SK-N-SH (cell line): ENCODE measurements around the gene RBM7. TPM values are rescaled to one million over a fixed set of nuclear protein-coding genes. Genes with fewer than 3 reads are reported as not detected.

Source experiments
- CTCF ChIA-PET: fragments of 300-600, 350-600 bp; formaldehyde crosslinking; extraction: SDS; loops from one replicate; lab custom pipeline; 2021; lab: Yijun Ruan, JAX
- POLR2A ChIA-PET: fragments of 350-600 bp; sonication (Branson Sonifier 250); formaldehyde crosslinking; extraction: SDS; loops from one replicate; lab custom pipeline; 2020; ENCODE audit warnings: antibody characterized with exemption, inconsistent platforms; lab: Yijun Ruan, JAX
- DNase-seq: peaks from one replicate; pipeline ENCODE4 v3.0.0; 2012
- H2AFZ ChIP-seq: fragments of 200-600 bp; sonication (generic); 2 replicates; pipeline ENCODE4 v1.8.1; 2016; ENCODE audit warnings: antibody characterized with exemption, mild to moderate bottlenecking, low read depth
- H3F3A ChIP-seq: fragments of 200-600 bp; sonication (generic); replicated peaks from 2 replicates; pipeline ENCODE3; 2016; ENCODE audit warnings: antibody characterized with exemption, mild to moderate bottlenecking; ENCODE audit not compliant: insufficient read depth
- H3K27ac ChIP-seq, 2 experiments: fragments of 200-500 bp in 1 of 2; fragments of 200-600 bp in 1 of 2; sonication (Bioruptor generic) in 1 of 2; sonication (generic), shearing (Covaris generic) in 1 of 2; 2 replicates each; pipeline versions ENCODE4 v1.5.1 to v1.6.1; 2014 to 2016; ENCODE audit warnings: low read depth in 2 of 2, inconsistent platforms in 1 of 2, low read length in 1 of 2, mild to moderate bottlenecking in 1 of 2, mixed read lengths in 1 of 2
- H3K27me3 ChIP-seq: fragments of 200-600 bp; sonication (generic), shearing (Covaris generic); 2 replicates; pipeline ENCODE4 v1.6.1; 2016; ENCODE audit warnings: mixed run types; ENCODE audit not compliant: insufficient read depth
- H3K36me3 ChIP-seq, 2 experiments: fragments of 200-500 bp in 1 of 2; fragments of 200-600 bp in 1 of 2; sonication (Bioruptor generic) in 1 of 2; sonication (generic) in 1 of 2; replicated peaks in 1 of 2; 2 replicates each; pipeline versions ENCODE3 to v1.5.1; 2014 to 2016; ENCODE audit warnings: low read length in 1 of 2, mild to moderate bottlenecking in 1 of 2; ENCODE audit not compliant: insufficient read depth in 2 of 2, control insufficient read depth in 1 of 2
- H3K4me1 ChIP-seq, 2 experiments: fragments of 200-500 bp in 1 of 2; fragments of 200-600 bp in 1 of 2; sonication (Bioruptor generic) in 1 of 2; sonication (generic), shearing (Covaris generic) in 1 of 2; 2 replicates each; pipeline versions ENCODE4 v1.5.1 to v1.6.1; 2014 to 2016; ENCODE audit warnings: low read depth in 1 of 2, low read length in 1 of 2, mixed run types in 1 of 2; ENCODE audit not compliant: insufficient read depth in 2 of 2, control insufficient read depth in 1 of 2
- H3K4me2 ChIP-seq: fragments of 200-600 bp; sonication (generic), shearing (Covaris generic); 2 replicates; pipeline ENCODE4 v1.6.1; 2017; ENCODE audit warnings: mixed run types
- H3K4me3 ChIP-seq, 2 experiments: fragments of 200-500 bp in 1 of 2; fragments of 200-600 bp in 1 of 2; sonication (Bioruptor generic) in 1 of 2; sonication (generic), shearing (Covaris generic) in 1 of 2; 2 replicates each; pipeline versions ENCODE4 v1.5.1 to v1.8.1; 2014 to 2016; ENCODE audit warnings: low read depth in 2 of 2, inconsistent platforms in 1 of 2, low read length in 1 of 2, mild to moderate bottlenecking in 1 of 2, mixed read lengths in 1 of 2, moderate library complexity in 1 of 2
- H3K79me2 ChIP-seq: fragments of 200-600 bp; sonication (generic); 2 replicates; pipeline ENCODE4 v1.8.1; 2017; ENCODE audit warnings: mild to moderate bottlenecking; ENCODE audit not compliant: insufficient read depth
- H3K9ac ChIP-seq: fragments of 200-600 bp; sonication (generic); 2 replicates; pipeline ENCODE4 v1.6.1; 2017; ENCODE audit warnings: mixed run types
- H3K9me2 ChIP-seq: fragments of 200-600 bp; sonication (generic); 2 replicates; pipeline ENCODE4 v1.6.1; 2017; ENCODE audit warnings: mixed run types
- H3K9me3 ChIP-seq: fragments of 200-600 bp; sonication (generic); 2 replicates; pipeline ENCODE4 v1.6.1; 2017; ENCODE audit warnings: mixed run types, mild to moderate bottlenecking, moderate library complexity
- H4K20me1 ChIP-seq: fragments of 200-600 bp; sonication (generic); 2 replicates; pipeline ENCODE4 v1.6.1; 2017; ENCODE audit warnings: mild to moderate bottlenecking, mixed run types; ENCODE audit not compliant: insufficient read depth
- CHD2 ChIP-seq: fragments of 150-350 bp; IDR thresholded peaks from 2 replicates; pipeline ENCODE4 v1.6.1; 2018; ENCODE audit warnings: low read length; ENCODE audit not compliant: partially characterized antibody
- EP300 ChIP-seq, 2 experiments: IDR thresholded peaks; 2 replicates each; pipeline versions ENCODE4 v1.4.0 to v1.6.1; 2012; ENCODE audit warnings: borderline replicate concordance in 1 of 2, low read depth in 1 of 2, low read length in 1 of 2
- EZH2phosphoT487 ChIP-seq: fragments of 200-600 bp; sonication (generic); IDR thresholded peaks from 2 replicates; pipeline ENCODE4 v1.6.1; 2017; ENCODE audit warnings: low read depth, mixed run types, mild to moderate bottlenecking, antibody characterized with exemption, moderate library complexity, borderline replicate concordance
- FOSL2 ChIP-seq: IDR thresholded peaks from 2 replicates; pipeline ENCODE4 v1.4.0; 2012; ENCODE audit warnings: low read depth, mild to moderate bottlenecking, moderate library complexity, borderline replicate concordance
- FOXJ3 ChIP-seq: sonication (generic); formaldehyde crosslinking; IDR thresholded peaks from 2 replicates; pipeline ENCODE4 v1.5.1; 2020; ENCODE audit warnings: mild to moderate bottlenecking, missing genetic modification reagents
- FOXM1 ChIP-seq: IDR thresholded peaks from 2 replicates; pipeline ENCODE4 v1.4.0; 2012; ENCODE audit warnings: low read depth, mild to moderate bottlenecking
- GATA2 ChIP-seq: sonication (generic); formaldehyde crosslinking; IDR thresholded peaks from 2 replicates; pipeline ENCODE4 v1.5.0; 2020; ENCODE audit warnings: mild to moderate bottlenecking, missing genetic modification reagents
- JUND ChIP-seq: IDR thresholded peaks from 2 replicates; pipeline ENCODE4 v1.4.0; 2012
- MXI1 ChIP-seq: IDR thresholded peaks from 2 replicates; pipeline ENCODE4 v1.6.1; 2012; ENCODE audit warnings: mild to moderate bottlenecking, low read depth, low read length, improper control_type of control experiment
- NFIC ChIP-seq: IDR thresholded peaks from 2 replicates; pipeline ENCODE4 v1.4.0; 2012; ENCODE audit warnings: borderline replicate concordance
- POLR2AphosphoS5 ChIP-seq: IDR thresholded peaks from 2 replicates; pipeline ENCODE4 v1.6.1; 2012; ENCODE audit warnings: low read depth, low read length
- RFX5 ChIP-seq: IDR thresholded peaks from 2 replicates; pipeline ENCODE4 v1.6.1; 2012; ENCODE audit warnings: mild to moderate bottlenecking, improper control_type of control experiment, low read length
- RXRA ChIP-seq: IDR thresholded peaks from 2 replicates; pipeline ENCODE4 v1.4.0; 2012; ENCODE audit warnings: low read depth, mild to moderate bottlenecking, borderline replicate concordance
- SMC3 ChIP-seq: IDR thresholded peaks from 2 replicates; pipeline ENCODE4 v1.6.1; 2012; ENCODE audit warnings: low read depth, low read length, improper control_type of control experiment
- TCF12 ChIP-seq: IDR thresholded peaks from 2 replicates; pipeline ENCODE4 v1.4.0; 2012
- WGBS: methylation state at CpG from one replicate; pipeline ENCODE4 v1.1.6; 2017; ENCODE audit warnings: low lambda C conversion rate; 5-methylcytosine and 5-hydroxymethylcytosine counted together
- polyA plus RNA-seq, 3 experiments: library from polyadenylated mRNA; depleted of rRNA; stranded (reverse); fragments of >200 nt; gene quantifications; 2 replicates each; pipeline ENCODE4 v1.2.3, GENCODE V29; 2012
- TF ChIP-seq, protein P1 (sequence below): IDR thresholded peaks from 2 replicates; pipeline ENCODE4 v1.4.0; 2012; ENCODE audit warnings: low read depth, borderline replicate concordance
- TF ChIP-seq, protein P2 (sequence below): fragments of 200-600 bp; sonication (generic); IDR thresholded peaks from 2 replicates; pipeline ENCODE4 v1.6.1; 2017; ENCODE audit warnings: antibody characterized with exemption, mild to moderate bottlenecking, moderate library complexity
- TF ChIP-seq, protein P3 (sequence below): fragments of 150-350 bp; IDR thresholded peaks from 2 replicates; pipeline ENCODE4 v1.6.1; 2016; ENCODE audit warnings: mild to moderate bottlenecking, low read depth, low read length
- TF ChIP-seq, protein P4 (sequence below): IDR thresholded peaks from 2 replicates; pipeline ENCODE4; 2012
- TF ChIP-seq, protein P5 (sequence below): fragments of 150-350 bp; IDR thresholded peaks from 2 replicates; pipeline ENCODE4 v1.6.1; 2017; ENCODE audit warnings: antibody characterized with exemption, low read length, low read depth, borderline replicate concordance

The RBM7 gene
- polyA plus RNA-seq, 1 of the 3 experiments (the other 2 are of a cell fraction), result 19.5 TPM

DNA sequence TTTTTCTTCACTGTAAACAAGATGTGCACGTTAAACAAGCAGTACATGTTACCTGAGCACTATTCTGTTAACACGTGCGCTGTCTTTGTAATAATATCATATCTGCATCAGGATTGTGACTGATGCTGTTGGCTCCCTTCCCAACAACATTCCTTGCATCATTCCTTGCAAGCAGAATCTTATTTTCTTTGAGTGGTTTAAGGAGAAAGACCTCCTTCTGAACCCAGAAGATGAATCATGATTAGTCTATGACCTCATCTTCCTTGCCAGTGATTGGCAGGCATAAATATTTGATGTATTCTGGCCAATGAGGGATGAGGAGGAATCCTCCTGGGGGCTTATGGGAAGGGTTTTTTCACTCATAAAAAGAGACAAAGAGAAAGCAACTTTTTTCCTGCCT lies 46.4 kb upstream of the RBM7 start (continued):
- TF ChIP-seq, protein P1, sequence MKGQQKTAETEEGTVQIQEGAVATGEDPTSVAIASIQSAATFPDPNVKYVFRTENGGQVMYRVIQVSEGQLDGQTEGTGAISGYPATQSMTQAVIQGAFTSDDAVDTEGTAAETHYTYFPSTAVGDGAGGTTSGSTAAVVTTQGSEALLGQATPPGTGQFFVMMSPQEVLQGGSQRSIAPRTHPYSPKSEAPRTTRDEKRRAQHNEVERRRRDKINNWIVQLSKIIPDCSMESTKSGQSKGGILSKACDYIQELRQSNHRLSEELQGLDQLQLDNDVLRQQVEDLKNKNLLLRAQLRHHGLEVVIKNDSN, result no peak
- TF ChIP-seq RXRA (peak; percentile 95), EZH2phosphoT487 (no peak), JUND (peak; percentile 80), EP300 (IDR thresholded peaks at IDR 0.05; ENCODE audit: borderline replicate concordance in 1 of 2, low read depth in 1 of 2, low read length in 1 of 2) (peak in 1 of 2 experiments; percentile 36; a peak in 1 of 4 replicates), SMC3 (no peak)
- TF ChIP-seq, all 33 proteins: peak for 8

DNA sequence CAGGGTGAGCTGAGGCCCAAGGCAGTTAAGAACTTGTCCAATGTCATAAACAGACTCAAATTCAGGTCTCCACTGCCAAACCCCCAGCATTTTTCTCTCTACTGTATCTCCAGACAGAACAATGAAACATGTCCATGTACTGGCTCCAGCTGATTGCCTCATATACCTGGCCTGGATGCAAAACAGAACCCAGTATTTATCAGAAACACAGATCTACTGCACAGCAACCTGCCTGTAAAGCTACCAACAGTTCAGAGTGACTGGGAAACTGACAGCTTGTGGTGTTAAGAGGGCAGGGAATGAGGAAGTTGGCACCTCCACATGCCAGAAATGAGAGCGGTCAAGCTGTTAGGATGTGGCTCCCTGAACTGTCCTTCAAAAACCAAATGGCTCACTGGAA lies 41.8 kb upstream of the RBM7 start:
- H3K36me3 ChIP-seq, result no peaks in the 10 kb centered on the region
- H3K4me3 ChIP-seq, result no peak overlapping the region
- H3K9me2 ChIP-seq, result no peaks in the 10 kb centered on the region
- peaks cover 0 to 3% of the 10 kb centered on the region in 2 experiments; a peak in 2 of 4 replicates for H3K4me1 ChIP-seq
- no peak overlapping the region for H3K4me2 ChIP-seq
- ChIA-PET CTCF (interaction anchor here (0.7 to 1.9 kb wide), 4 partner anchors 11 to 1818 kb away, joined by 3 to 10 read pairs (median 5); no protein-coding TSS in a partner anchor), POLR2A (no interaction called here)
- peaks cover 18% of the 10 kb centered on the region for H3F3A ChIP-seq
- no peak overlapping the region; the same call in 1 of the 2 replicates for H3K9ac ChIP-seq
- TF ChIP-seq GATA2 (CRISPR knock-in tag) (peak; percentile 65), RXRA (no peak)
- H3K79me2 ChIP-seq, result no peaks in the 10 kb centered on the region
- no peaks in the 10 kb centered on the region for H4K20me1 ChIP-seq
- DNase-seq, result no peak
- peak overlapping the region in 1 of 2 experiments; percentile 48; a peak in 1 of 4 replicates for H3K27ac ChIP-seq
- no peaks in the 10 kb centered on the region for H3K27me3 ChIP-seq
- WGBS, result 90% methylated on average over 1 of the region's 1 CpG
- H2AFZ ChIP-seq, result 0 out of 2 replicates have a peak overlapping the region, but pooled peaks have one; percentile 24
- H3K9me3 ChIP-seq, result no peaks in the 10 kb centered on the region

DNA sequence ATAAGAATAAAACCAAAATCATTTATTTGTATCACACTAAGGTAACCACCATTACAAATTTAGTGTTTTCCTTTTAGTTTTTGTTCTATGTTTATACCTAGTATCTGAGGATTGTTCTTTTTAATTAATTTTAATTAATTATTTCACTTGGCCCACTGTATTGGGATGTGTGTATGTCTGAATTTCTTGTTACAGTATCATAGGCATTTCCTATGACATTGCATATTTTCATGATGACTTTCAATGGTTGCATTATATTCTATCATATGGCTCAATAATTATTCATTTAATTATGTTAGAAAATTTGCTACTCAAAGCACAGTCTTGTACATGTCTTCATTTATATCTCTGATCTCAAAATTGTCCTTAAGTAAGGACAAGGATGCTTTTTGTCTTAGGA lies 41.1 kb upstream of the RBM7 start:
- Histone ChIP-seq H3K79me2 (no peaks in the 10 kb centered on the region), H3K27ac (peak overlapping the region in 1 of 2 experiments; percentile 48; a peak in 2 of 4 replicates), H3K9me2 (no peaks in the 10 kb centered on the region), H3K9me3 (no peaks in the 10 kb centered on the region), H2AFZ (peak overlapping the region; percentile 58; the same call in 1 of the 2 replicates), H3F3A (peaks cover 12% of the 10 kb centered on the region), H3K4me3 (no peak overlapping the region), H3K4me2 (no peak overlapping the region), H3K27me3 (no peaks in the 10 kb centered on the region), H3K9ac (peak overlapping the region; percentile 2; the same call in 1 of the 2 replicates), H4K20me1 (no peaks in the 10 kb centered on the region), H3K4me1 (peaks cover 0 to 3% of the 10 kb centered on the region in 2 experiments; a peak in 2 of 4 replicates), H3K36me3 (no peaks in the 10 kb centered on the region)
- no peak for TF ChIP-seq EP300 (IDR thresholded peaks at IDR 0.05; ENCODE audit: borderline replicate concordance in 1 of 2, low read depth in 1 of 2, low read length in 1 of 2)
- TF ChIP-seq, protein P2, sequence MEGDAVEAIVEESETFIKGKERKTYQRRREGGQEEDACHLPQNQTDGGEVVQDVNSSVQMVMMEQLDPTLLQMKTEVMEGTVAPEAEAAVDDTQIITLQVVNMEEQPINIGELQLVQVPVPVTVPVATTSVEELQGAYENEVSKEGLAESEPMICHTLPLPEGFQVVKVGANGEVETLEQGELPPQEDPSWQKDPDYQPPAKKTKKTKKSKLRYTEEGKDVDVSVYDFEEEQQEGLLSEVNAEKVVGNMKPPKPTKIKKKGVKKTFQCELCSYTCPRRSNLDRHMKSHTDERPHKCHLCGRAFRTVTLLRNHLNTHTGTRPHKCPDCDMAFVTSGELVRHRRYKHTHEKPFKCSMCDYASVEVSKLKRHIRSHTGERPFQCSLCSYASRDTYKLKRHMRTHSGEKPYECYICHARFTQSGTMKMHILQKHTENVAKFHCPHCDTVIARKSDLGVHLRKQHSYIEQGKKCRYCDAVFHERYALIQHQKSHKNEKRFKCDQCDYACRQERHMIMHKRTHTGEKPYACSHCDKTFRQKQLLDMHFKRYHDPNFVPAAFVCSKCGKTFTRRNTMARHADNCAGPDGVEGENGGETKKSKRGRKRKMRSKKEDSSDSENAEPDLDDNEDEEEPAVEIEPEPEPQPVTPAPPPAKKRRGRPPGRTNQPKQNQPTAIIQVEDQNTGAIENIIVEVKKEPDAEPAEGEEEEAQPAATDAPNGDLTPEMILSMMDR, result no peak
- TF ChIP-seq GATA2 (CRISPR knock-in tag), result no peak
- no peak for TF ChIP-seq CHD2
- TF ChIP-seq FOSL2, result no peak
- TF ChIP-seq, protein P3, sequence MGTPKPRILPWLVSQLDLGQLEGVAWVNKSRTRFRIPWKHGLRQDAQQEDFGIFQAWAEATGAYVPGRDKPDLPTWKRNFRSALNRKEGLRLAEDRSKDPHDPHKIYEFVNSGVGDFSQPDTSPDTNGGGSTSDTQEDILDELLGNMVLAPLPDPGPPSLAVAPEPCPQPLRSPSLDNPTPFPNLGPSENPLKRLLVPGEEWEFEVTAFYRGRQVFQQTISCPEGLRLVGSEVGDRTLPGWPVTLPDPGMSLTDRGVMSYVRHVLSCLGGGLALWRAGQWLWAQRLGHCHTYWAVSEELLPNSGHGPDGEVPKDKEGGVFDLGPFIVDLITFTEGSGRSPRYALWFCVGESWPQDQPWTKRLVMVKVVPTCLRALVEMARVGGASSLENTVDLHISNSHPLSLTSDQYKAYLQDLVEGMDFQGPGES, result no peak
- TF ChIP-seq EZH2phosphoT487, result no peak
- no peak for TF ChIP-seq FOXM1
- TF ChIP-seq, protein P4, sequence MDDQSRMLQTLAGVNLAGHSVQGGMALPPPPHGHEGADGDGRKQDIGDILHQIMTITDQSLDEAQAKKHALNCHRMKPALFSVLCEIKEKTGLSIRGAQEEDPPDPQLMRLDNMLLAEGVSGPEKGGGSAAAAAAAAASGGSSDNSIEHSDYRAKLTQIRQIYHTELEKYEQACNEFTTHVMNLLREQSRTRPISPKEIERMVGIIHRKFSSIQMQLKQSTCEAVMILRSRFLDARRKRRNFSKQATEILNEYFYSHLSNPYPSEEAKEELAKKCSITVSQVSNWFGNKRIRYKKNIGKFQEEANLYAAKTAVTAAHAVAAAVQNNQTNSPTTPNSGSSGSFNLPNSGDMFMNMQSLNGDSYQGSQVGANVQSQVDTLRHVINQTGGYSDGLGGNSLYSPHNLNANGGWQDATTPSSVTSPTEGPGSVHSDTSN, result no peak
- no peak for TF ChIP-seq FOXJ3 (CRISPR knock-in tag)
- TF ChIP-seq POLR2AphosphoS5, result no peak
- TF ChIP-seq, protein P5, sequence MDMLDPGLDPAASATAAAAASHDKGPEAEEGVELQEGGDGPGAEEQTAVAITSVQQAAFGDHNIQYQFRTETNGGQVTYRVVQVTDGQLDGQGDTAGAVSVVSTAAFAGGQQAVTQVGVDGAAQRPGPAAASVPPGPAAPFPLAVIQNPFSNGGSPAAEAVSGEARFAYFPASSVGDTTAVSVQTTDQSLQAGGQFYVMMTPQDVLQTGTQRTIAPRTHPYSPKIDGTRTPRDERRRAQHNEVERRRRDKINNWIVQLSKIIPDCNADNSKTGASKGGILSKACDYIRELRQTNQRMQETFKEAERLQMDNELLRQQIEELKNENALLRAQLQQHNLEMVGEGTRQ, result no peak
- TF ChIP-seq RFX5, result no peak
- no peak for TF ChIP-seq MXI1
- no peak for TF ChIP-seq JUND
- no peak for TF ChIP-seq NFIC
- TF ChIP-seq TCF12, result no peak
- ChIA-PET POLR2A (no interaction called here), CTCF (interaction anchor here (1.4 to 1.9 kb wide), 2 partner anchors 12 to 19 kb away, joined by 6 to 10 read pairs; no protein-coding TSS in a partner anchor)
- no peak for DNase-seq
